MM.1S (cell line): Measurements from ENCODE around the gene TMEM182.

Experiments
- CTCF ChIP-seq: fragments of 300-600 bp; sonication (generic); IDR thresholded peaks from 2 replicates; pipeline ENCODE4 v1.5.1; 2016; ENCODE audit warnings: antibody characterized with exemption, low read length, mixed read lengths
- EZH2 ChIP-seq: fragments of 300-600 bp; sonication (generic); optimal IDR thresholded peaks from 2 replicates; pipeline ENCODE3; 2017; ENCODE audit warnings: low read depth, mild to moderate bottlenecking, antibody characterized with exemption, low read length, mixed read lengths

GRCh38 chr2:102718387-102719316 is 43.2 kb upstream of the TMEM182 start:
- TF ChIP-seq CTCF (no peak), EZH2 (no peak)
